DND-41 (cell line): ENCODE data around the gene CUTC.

ENCODE experiments used
- CTCF ChIP-seq: IDR thresholded peaks from 2 replicates; pipeline ENCODE4 v1.5.1; 2012; ENCODE audit warnings: borderline replicate concordance, low read length, moderate library complexity, mild to moderate bottlenecking; ENCODE audit not compliant: poor library complexity, severe bottlenecking; ENCODE audit errors: extremely low read depth
- EZH2 ChIP-seq: IDR thresholded peaks from 3 replicates; pipeline ENCODE4 v1.6.1; 2012; ENCODE audit warnings: borderline replicate concordance, low read depth, mild to moderate bottlenecking, moderate library complexity, low read length, inconsistent platforms; ENCODE audit not compliant: severe bottlenecking

- TF ChIP-seq CTCF (no peak), EZH2 (no peak)
These were observed 24.1 kb downstream of the CUTC start for GRCh38 chr10:99756159-99756558.
